Measurements from ENCODE around the gene MYO15A. TPM values are rescaled to one million over a fixed set of nuclear protein-coding genes. Genes with fewer than 3 reads are reported as not detected.

The MYO15A gene
- total and polyA plus RNA-seq, 9 donors, result 1.5 to 5.4 (median 3.2) TPM

DNA sequence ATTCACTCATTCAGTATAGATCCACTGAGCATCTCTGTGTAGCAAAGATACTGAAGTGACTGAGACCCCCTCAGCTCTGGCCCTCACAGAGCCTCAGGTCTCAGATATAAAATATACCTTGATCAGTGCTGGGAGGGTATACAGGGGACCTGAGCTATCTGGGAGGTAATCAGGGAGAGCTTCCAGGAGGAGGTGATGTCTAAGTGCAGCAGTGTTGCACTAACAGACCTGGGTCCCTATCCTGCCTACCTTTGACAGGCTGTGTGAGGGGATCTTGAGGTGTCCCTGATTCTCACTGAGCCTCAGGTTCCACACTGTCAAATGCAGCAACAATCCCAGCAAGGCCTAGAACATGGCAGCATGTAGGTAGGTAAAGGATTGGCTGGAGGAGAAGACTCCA is 68.6 kb downstream of the MYO15A start:
- TF ChIP-seq, protein P1, sequence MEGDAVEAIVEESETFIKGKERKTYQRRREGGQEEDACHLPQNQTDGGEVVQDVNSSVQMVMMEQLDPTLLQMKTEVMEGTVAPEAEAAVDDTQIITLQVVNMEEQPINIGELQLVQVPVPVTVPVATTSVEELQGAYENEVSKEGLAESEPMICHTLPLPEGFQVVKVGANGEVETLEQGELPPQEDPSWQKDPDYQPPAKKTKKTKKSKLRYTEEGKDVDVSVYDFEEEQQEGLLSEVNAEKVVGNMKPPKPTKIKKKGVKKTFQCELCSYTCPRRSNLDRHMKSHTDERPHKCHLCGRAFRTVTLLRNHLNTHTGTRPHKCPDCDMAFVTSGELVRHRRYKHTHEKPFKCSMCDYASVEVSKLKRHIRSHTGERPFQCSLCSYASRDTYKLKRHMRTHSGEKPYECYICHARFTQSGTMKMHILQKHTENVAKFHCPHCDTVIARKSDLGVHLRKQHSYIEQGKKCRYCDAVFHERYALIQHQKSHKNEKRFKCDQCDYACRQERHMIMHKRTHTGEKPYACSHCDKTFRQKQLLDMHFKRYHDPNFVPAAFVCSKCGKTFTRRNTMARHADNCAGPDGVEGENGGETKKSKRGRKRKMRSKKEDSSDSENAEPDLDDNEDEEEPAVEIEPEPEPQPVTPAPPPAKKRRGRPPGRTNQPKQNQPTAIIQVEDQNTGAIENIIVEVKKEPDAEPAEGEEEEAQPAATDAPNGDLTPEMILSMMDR (IDR thresholded peaks at IDR 0.05), result no peak
- TF ChIP-seq POLR2A (IDR thresholded peaks at IDR 0.05) (no peak), EP300 (IDR thresholded peaks at IDR 0.05) (no peak)
- Histone ChIP-seq H3K27me3 (no peaks in the 10 kb centered on the region), H3K36me3 (no peaks in the 10 kb centered on the region), H3K9me3 (no peaks in the 10 kb centered on the region), H3K4me1 (ENCODE audit: insufficient read depth) (peaks cover 3% of the 10 kb centered on the region), H3K4me3 (no peak overlapping the region), H3K27ac (no peak overlapping the region)
- intact Hi-C loops (cut with DNase I), result no loop called here
- no peak for DNase-seq

DNA sequence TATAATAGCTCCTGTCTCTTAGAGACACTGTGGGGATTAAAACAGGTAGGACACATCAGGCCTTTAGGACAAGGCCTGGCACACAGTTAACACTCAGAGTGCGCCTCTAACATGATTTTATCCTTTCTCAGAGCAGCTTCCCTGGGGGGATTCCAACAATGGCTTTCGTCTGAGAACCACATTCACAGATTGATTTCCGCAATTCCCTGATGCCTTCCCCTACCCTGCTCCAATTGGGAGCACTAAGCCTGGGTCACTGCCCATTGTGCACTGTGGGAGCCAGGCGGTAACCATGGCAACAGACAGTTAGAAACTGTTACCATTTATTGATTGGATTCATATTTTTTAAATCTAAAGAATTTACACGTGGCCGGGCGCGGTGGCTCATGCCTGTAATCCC is 69.2 kb downstream of the MYO15A start:
- no peak for DNase-seq
- Histone ChIP-seq H3K27me3 (no peaks in the 10 kb centered on the region), H3K4me3 (no peak overlapping the region), H3K27ac (no peak overlapping the region), H3K36me3 (no peaks in the 10 kb centered on the region), H3K9me3 (no peaks in the 10 kb centered on the region), H3K4me1 (ENCODE audit: insufficient read depth) (peaks cover 7% of the 10 kb centered on the region)
- intact Hi-C loops (cut with DNase I), result no loop called here
- 90 to 92% (median 92%) methylated on average over 8 of the region's 8 CpGs for WGBS, 3 donors
- TF ChIP-seq POLR2A (IDR thresholded peaks at IDR 0.05), result no peak
- TF ChIP-seq, protein P1 (IDR thresholded peaks at IDR 0.05), result no peak
- TF ChIP-seq EP300 (IDR thresholded peaks at IDR 0.05), result no peak

DNA sequence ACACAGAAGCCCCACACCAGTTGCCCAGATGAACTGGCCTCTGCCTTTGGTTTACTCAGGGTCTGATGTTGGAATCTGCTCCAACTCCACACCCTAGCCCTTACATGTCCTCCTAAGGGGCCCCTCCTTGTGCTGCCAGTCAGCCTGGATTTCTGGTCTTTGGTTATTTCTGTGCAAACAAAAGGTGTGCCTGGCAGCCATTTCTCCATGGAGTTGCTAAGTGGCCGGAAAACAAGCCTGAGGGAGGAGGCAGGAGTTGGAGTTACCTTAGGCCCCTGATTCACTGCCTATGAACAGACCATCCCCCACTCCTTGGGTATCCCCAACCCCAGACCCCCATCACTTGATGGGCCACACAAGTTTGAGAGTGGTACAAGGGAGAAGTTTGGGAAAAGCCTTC is 70.6 kb downstream of the MYO15A start:
- TF ChIP-seq EP300 (IDR thresholded peaks at IDR 0.05), result no peak
- TF ChIP-seq, protein P1 (IDR thresholded peaks at IDR 0.05), result no peak
- no peak for TF ChIP-seq POLR2A (IDR thresholded peaks at IDR 0.05)
- no peak overlapping the region for H3K4me3 ChIP-seq
- 86 to 100% (median 91%) methylated on average over 1 of the region's 1 CpG for WGBS, 3 donors
- H3K9me3 ChIP-seq, result no peaks in the 10 kb centered on the region
- intact Hi-C loops (cut with DNase I), result no loop called here
- H3K27ac ChIP-seq, result no peak overlapping the region
- H3K27me3 ChIP-seq, result no peaks in the 10 kb centered on the region
- no peaks in the 10 kb centered on the region for H3K36me3 ChIP-seq
- no peak for DNase-seq
- H3K4me1 ChIP-seq (ENCODE audit: insufficient read depth), result peaks cover 7% of the 10 kb centered on the region

DNA sequence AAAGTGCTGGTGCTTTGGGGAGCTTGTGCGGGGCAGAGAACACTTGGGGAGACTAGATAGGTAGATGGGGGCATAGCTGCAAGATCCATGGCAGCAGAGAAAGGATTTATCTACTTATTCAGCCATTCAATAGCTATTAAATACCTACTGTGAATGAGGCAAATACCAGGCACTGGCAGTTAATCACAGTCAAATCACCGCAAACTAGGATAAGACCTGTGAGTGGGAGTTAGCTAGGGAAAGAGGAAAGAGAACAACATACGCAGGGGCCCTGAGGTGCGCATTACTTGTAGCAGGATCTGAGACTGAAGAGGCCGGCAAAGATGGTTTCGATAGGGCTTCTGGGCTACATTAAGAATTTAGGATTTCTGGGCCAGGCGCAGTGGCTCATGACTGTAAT is 71.2 kb downstream of the MYO15A start:
- Histone ChIP-seq H3K9me3 (no peaks in the 10 kb centered on the region), H3K4me1 (ENCODE audit: insufficient read depth) (peaks cover 7% of the 10 kb centered on the region), H3K36me3 (no peaks in the 10 kb centered on the region), H3K4me3 (no peak overlapping the region), H3K27ac (no peak overlapping the region), H3K27me3 (no peaks in the 10 kb centered on the region)
- TF ChIP-seq EP300 (IDR thresholded peaks at IDR 0.05) (no peak), POLR2A (IDR thresholded peaks at IDR 0.05) (no peak)
- TF ChIP-seq, protein P1 (IDR thresholded peaks at IDR 0.05), result no peak
- intact Hi-C loops (cut with DNase I), result loop anchor here in 1 of 4 donors (2.0 kb wide), 1 partner anchor 21 kb away; no protein-coding TSS in a partner anchor
- 61 to 72% (median 65%) methylated on average over 7 of the region's 7 CpGs for WGBS, 3 donors
- DNase-seq, result no peak
